IPS-15b (cell line): ENCODE measurements around the gene TBC1D25.
A peak's percentile ranks its signal among the peaks of the same experiment; 100 is the strongest.

Experiments
- H3K27me3 ChIP-seq: one replicate; pipeline ENCODE4 v1.6.1; 2013; ENCODE audit warnings: low read length; ENCODE audit not compliant: control insufficient read depth, insufficient read depth
- H3K36me3 ChIP-seq: one replicate; pipeline ENCODE4 v1.6.1; 2013; ENCODE audit warnings: low read length; ENCODE audit not compliant: control insufficient read depth, insufficient read depth
- H3K4me1 ChIP-seq: one replicate; pipeline ENCODE4 v1.6.1; 2013; ENCODE audit warnings: mild to moderate bottlenecking, low read length; ENCODE audit not compliant: control insufficient read depth, insufficient read depth
- H3K4me3 ChIP-seq: one replicate; pipeline ENCODE4 v1.5.1; 2013; ENCODE audit warnings: low read depth, low read length
- H3K9ac ChIP-seq: one replicate; pipeline ENCODE4 v1.6.1; 2013; ENCODE audit warnings: low read depth, mild to moderate bottlenecking, low read length
- H3K9me3 ChIP-seq: one replicate; pipeline ENCODE4 v1.6.1; 2013; ENCODE audit warnings: mild to moderate bottlenecking, low read length; ENCODE audit not compliant: control insufficient read depth, insufficient read depth

Gene TBC1D25

DNA sequence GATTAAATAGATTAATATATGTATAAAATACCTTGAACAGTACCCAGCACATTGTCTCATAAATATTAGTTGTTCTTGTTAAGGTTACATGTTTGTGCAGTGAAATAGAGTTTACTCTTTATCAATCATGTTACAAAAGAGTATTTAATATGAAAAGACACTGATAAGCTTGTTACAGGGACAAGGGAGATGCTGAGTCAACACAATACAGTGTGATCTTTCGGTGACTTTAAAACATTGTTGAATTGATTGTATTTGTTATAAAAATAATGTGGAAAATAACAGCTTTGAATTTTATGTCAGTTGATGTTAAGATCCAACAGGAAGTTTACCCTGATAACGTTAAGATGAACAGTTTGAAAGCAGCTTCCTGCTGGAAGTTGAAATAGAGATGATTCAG is 56.4 kb downstream of the TBC1D25 start:
- no peaks in the 10 kb centered on the region for H3K4me1 ChIP-seq
- H3K4me3 ChIP-seq = no peak overlapping the region
- H3K9me3 ChIP-seq = no peaks in the 10 kb centered on the region
- no peak overlapping the region for H3K9ac ChIP-seq
- no peaks in the 10 kb centered on the region for H3K27me3 ChIP-seq
- H3K36me3 ChIP-seq = peaks cover 12% of the 10 kb centered on the region

DNA sequence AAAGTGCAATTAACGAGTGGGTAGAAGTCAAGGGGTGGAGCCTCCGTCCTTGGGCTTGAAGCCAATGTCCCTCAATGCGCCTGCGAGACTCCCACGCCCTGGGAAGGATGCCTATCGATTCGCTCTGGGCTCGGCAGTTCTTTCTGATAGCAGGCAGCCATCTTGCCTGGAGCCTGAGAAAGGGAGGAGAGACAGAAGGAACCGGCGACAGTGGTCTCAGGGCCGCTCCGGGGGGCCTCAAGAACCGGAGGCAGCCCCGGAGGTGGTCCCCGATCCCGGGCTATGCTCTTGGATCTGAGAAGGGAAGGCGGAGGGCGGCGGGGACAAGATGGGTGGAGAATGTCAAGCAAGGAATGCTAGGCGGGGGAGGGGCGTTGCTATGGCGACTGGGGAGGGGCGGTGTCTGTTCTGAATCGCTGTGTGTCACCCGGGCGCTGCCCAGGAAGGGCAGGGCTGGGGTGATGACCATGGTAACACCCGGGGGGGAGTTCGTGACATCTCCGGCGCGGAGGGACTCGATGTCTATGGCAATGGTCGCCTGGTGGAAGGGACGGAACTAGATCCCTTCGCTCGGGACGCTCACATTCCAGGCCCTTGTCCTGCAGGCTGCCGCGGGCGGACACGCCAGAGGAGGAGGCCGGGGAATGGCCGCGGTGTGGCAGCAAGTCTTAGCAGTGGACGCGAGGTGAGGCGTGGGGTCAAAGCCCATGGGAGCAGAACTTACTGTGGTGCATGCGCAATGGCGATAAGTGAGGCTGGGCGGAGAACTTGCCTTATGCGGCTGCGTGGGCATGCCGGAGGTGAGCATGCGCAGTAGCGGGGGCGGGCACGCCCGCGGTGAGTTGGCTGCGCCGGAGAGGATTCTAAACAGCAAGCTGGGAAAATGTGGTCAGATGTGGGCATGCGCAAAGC is 58.1 kb downstream of the TBC1D25 start, which contains the start of gene WDR13:
Gene WDR13, plus strand, starts transcription at position 140 of the 912 bp plus-strand sequence. Its CDS starts 505 bp downstream, at position 645.
- peak within 1 kb of the TSS; percentile 87 for H3K4me3 ChIP-seq
- no peaks in the 10 kb centered on the region for H3K27me3 ChIP-seq
- H3K9ac ChIP-seq = no peak within 1 kb of the TSS
- H3K36me3 ChIP-seq = peaks cover 12% of the 10 kb centered on the region
- no peaks in the 10 kb centered on the region for H3K4me1 ChIP-seq
- no peaks in the 10 kb centered on the region for H3K9me3 ChIP-seq

DNA sequence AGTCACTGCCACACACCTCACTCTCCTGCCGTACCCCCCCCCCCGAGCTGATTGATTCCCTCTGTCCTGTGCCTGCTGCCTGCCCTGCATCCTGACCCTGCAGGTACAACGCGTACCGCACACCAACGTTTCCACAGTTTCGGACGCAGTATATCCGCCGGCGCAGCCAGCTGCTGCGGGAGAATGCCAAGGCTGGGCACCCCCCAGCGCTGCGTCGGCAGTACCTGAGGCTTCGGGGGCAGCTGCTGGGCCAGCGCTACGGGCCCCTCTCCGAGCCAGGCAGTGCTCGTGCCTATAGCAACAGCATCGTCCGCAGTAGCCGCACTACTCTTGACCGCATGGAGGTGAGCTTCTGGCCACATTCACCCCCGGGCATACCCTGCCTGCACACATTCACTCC is 59.1 kb downstream of the TBC1D25 start:
- no peaks in the 10 kb centered on the region for H3K4me1 ChIP-seq
- H3K9ac ChIP-seq = no peak overlapping the region
- H3K4me3 ChIP-seq = peak overlapping the region; percentile 27
- H3K9me3 ChIP-seq = no peaks in the 10 kb centered on the region
- H3K27me3 ChIP-seq = no peaks in the 10 kb centered on the region
- peaks cover 12% of the 10 kb centered on the region for H3K36me3 ChIP-seq

DNA sequence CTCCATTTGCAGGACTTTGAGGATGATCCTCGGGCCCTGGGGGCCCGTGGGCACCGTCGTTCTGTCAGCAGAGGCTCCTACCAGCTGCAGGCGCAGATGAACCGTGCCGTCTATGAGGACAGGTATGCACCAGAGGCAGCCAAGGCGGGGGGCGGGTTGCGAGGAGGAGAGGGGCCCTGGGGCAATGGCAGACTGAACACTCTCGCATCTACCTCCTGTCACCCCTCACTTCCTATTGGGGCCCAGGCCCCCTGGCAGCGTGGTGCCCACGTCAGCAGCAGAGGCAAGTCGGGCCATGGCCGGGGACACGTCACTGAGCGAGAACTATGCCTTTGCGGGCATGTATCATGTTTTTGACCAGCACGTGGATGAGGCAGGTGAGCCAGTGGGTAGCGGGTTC is 59.8 kb downstream of the TBC1D25 start:
- Histone ChIP-seq H3K27me3 (no peaks in the 10 kb centered on the region), H3K4me3 (no peak overlapping the region), H3K9ac (no peak overlapping the region), H3K4me1 (no peaks in the 10 kb centered on the region), H3K36me3 (peaks cover 12% of the 10 kb centered on the region), H3K9me3 (no peaks in the 10 kb centered on the region)

DNA sequence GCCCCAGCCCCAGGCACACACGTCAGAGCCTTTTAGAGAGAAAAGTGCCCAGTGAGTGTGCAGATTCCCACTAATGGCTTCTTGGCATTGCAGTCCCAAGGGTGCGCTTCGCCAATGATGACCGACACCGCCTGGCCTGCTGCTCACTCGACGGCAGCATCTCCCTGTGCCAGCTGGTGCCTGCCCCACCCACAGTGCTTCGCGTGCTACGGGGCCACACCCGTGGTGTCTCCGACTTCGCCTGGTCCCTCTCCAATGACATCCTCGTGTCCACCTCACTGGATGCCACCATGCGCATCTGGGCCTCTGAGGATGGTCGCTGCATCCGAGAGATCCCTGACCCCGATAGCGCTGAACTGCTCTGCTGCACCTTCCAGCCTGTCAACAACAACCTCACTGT is 60.7 kb downstream of the TBC1D25 start:
- Histone ChIP-seq H3K4me3 (no peak overlapping the region), H3K27me3 (no peaks in the 10 kb centered on the region), H3K9me3 (no peaks in the 10 kb centered on the region), H3K4me1 (no peaks in the 10 kb centered on the region), H3K36me3 (peaks cover 16% of the 10 kb centered on the region), H3K9ac (no peak overlapping the region)

DNA sequence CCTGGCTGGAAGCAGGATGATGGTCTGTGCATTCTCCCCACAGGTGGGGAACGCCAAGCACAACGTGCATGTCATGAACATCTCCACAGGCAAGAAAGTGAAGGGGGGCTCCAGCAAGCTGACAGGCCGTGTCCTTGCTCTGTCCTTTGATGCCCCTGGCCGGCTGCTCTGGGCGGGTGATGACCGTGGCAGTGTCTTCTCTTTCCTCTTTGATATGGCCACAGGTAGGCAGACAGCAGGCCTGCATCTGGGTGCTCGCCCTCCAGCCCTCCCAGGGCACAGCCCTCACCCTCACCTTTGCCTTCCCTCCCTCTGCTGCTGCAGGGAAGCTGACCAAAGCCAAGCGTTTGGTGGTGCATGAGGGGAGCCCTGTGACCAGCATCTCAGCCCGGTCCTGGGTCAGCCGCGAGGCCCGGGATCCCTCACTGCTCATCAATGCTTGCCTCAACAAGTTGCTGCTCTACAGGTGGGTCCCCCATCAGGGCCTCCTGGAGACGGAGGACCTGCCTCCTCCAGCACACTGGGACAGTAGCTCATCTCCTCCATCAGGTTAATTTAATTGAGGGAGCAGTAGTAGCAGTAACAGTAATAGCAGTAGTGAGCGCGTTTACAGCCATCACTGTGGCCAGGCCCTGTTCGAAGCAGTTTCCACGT is 62.4 kb downstream of the TBC1D25 start:
- no peaks in the 10 kb centered on the region for H3K4me1 ChIP-seq
- no peaks in the 10 kb centered on the region for H3K9me3 ChIP-seq
- H3K4me3 ChIP-seq = no peak overlapping the region
- no peaks in the 10 kb centered on the region for H3K27me3 ChIP-seq
- H3K36me3 ChIP-seq = peaks cover 17% of the 10 kb centered on the region
- H3K9ac ChIP-seq = no peak overlapping the region

DNA sequence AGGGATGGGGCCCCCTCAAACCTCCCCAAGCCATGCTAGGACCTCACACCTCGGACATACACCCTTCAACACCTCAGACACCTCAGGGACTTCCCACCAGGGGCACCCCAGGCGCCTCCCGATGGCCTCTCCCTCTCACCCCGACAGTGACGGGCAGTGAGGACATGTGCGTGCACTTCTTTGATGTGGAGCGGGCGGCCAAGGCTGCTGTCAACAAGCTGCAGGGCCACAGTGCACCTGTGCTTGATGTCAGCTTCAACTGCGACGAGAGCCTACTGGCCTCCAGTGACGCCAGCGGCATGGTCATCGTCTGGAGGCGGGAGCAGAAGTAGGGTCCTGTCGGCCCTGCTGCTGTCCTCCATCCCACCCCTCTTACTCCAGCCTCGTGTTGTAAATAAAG is 65.2 kb downstream of the TBC1D25 start:
- Histone ChIP-seq H3K4me3 (no peak overlapping the region), H3K9ac (no peak overlapping the region), H3K36me3 (peaks cover 9% of the 10 kb centered on the region), H3K4me1 (no peaks in the 10 kb centered on the region), H3K27me3 (no peaks in the 10 kb centered on the region), H3K9me3 (no peaks in the 10 kb centered on the region)

DNA sequence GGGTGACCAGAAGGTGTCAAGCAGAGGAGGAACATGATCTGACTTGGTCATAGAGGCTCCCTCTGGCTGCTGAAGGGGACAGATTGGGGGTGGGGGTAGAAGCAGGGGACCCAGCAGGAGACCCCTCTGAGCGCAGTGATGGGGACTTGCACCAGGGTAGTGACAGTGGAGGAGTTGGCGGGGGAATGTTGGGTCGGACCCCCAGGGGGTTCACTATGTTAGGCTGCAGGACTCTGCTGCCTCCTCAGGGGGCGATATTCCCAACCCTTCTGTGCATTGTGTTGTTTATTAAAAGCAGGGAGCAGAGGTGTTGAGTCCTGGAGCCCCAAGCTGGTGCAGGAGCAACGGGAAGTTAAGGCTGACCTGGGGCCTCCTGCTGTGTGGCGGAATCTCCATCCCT is 66.6 kb downstream of the TBC1D25 start:
- no peaks in the 10 kb centered on the region for H3K4me1 ChIP-seq
- no peak overlapping the region for H3K9ac ChIP-seq
- no peak overlapping the region for H3K4me3 ChIP-seq
- peaks cover 6% of the 10 kb centered on the region for H3K36me3 ChIP-seq
- H3K27me3 ChIP-seq = no peaks in the 10 kb centered on the region
- no peaks in the 10 kb centered on the region for H3K9me3 ChIP-seq

DNA sequence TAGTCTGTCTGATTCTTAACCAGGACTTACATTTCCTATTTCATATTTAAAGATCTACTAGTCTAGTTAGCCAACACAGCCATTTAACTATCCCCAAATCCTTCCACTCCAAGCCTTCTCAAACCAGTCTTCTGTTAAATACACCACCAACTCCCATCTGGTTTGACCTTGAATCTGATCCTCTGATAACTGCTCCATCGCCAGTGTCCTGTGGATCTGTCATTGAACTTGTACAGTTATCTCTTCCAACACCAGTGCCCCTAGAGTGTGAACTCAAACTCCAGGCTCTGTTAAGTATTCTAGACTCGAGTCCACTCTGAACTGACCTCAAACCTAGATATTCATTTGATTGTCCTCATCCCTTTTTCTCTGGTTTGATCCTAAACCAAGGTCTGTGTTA is 72.2 kb downstream of the TBC1D25 start:
- H3K36me3 ChIP-seq = no peaks in the 10 kb centered on the region
- no peak overlapping the region for H3K9ac ChIP-seq
- H3K4me1 ChIP-seq = peaks cover 4% of the 10 kb centered on the region
- H3K27me3 ChIP-seq = no peaks in the 10 kb centered on the region
- H3K4me3 ChIP-seq = no peak overlapping the region
- H3K9me3 ChIP-seq = no peaks in the 10 kb centered on the region
